Endothelial cell of umbilical vein (primary cell): ENCODE results near the gene MAK. TPM values are rescaled to one million over a fixed set of nuclear protein-coding genes. Genes with fewer than 3 reads are reported as not detected.

Experiments used
- BruUV-seq: library from RNA; stranded (reverse); fragments of 400-500 nt; replicated peaks from 2 replicates; lab custom pipeline; 2021; lab: Mats Ljungman, UMichigan
- CTCF ChIA-PET: fragments of 300-600, 350-600 bp; sonication (Branson Sonifier 250); formaldehyde crosslinking; loops from one replicate; lab custom pipeline; 2021; ENCODE audit warnings: antibody characterized with exemption, inconsistent platforms; lab: Charles Lee
- POLR2A ChIA-PET: fragments of 300-600, 350-600 bp; sonication (Branson Sonifier 250); formaldehyde crosslinking; loops from one replicate; lab custom pipeline; 2021; ENCODE audit warnings: antibody characterized with exemption, inconsistent platforms; lab: Charles Lee
- DNase-seq: peaks from one replicate; pipeline ENCODE4 v3.0.0-alpha.2; 2011; ENCODE audit warnings: low read depth, low spot score
- FAIRE-seq: peaks from 2 replicates; lab custom pipeline; 2011; peaks lifted over from hg19 to GRCh38; lab: Jason Lieb, UNC
- H2AFZ ChIP-seq: 2 replicates; pipeline ENCODE4 v1.6.0; 2012; ENCODE audit warnings: low read depth, low read length, control low read depth, inconsistent platforms
- H3K27ac ChIP-seq: 2 replicates; pipeline ENCODE4 v1.5.1; 2011; ENCODE audit warnings: low read depth, mild to moderate bottlenecking, control low read depth, low read length, moderate library complexity; ENCODE audit not compliant: insufficient read depth
- H3K27me3 ChIP-seq, 2 experiments: 2 replicates each; pipeline versions ENCODE4 v1.6.0 to v1.6.1; 2011; ENCODE audit warnings: low read length in 2 of 2, mixed read lengths in 1 of 2; ENCODE audit not compliant: control insufficient read depth in 2 of 2, insufficient read depth in 2 of 2
- H3K36me3 ChIP-seq, 2 experiments: 2 replicates in 1 of 2; 3 replicates in 1 of 2; pipeline ENCODE4 v1.5.1; 2011; ENCODE audit warnings: low read length in 2 of 2, mild to moderate bottlenecking in 1 of 2, moderate library complexity in 1 of 2; ENCODE audit not compliant: control insufficient read depth in 2 of 2, insufficient read depth in 2 of 2; ENCODE audit errors: extremely low read depth in 1 of 2
- H3K4me1 ChIP-seq: 3 replicates; pipeline ENCODE4 v1.5.1; 2011; ENCODE audit warnings: mild to moderate bottlenecking, low read length; ENCODE audit not compliant: control insufficient read depth, insufficient read depth; ENCODE audit errors: extremely low read depth
- H3K4me2 ChIP-seq: 2 replicates; pipeline ENCODE4 v1.6.1; 2011; ENCODE audit warnings: low read length, control low read depth, mixed read lengths; ENCODE audit not compliant: insufficient read depth
- H3K4me3 ChIP-seq, 3 experiments: fragments of 200-600 bp in 1 of 3; sonication (generic), shearing (Covaris generic) in 1 of 3; replicated peaks in 1 of 3; 2 replicates each; pipeline ENCODE4 v1.5.1; 2011 to 2016; ENCODE audit warnings: control low read depth in 3 of 3, low read length in 3 of 3, mild to moderate bottlenecking in 2 of 3, inconsistent platforms in 1 of 3, low read depth in 1 of 3, moderate library complexity in 1 of 3; ENCODE audit not compliant: insufficient read depth in 1 of 3
- H3K79me2 ChIP-seq: 2 replicates; pipeline ENCODE4 v1.6.0; 2012; ENCODE audit warnings: low read length, inconsistent platforms; ENCODE audit not compliant: control insufficient read depth, insufficient read depth
- H3K9ac ChIP-seq: replicated peaks from 2 replicates; pipeline ENCODE3; 2011; ENCODE audit warnings: low read length, control low read depth; ENCODE audit not compliant: insufficient read depth; ENCODE audit errors: extremely low read depth
- H3K9me1 ChIP-seq: replicated peaks from 3 replicates; pipeline ENCODE4 v1.6.0; 2011; ENCODE audit warnings: mild to moderate bottlenecking, low read length; ENCODE audit not compliant: control insufficient read depth, insufficient read depth; ENCODE audit errors: extremely low read depth
- H3K9me3 ChIP-seq: replicated peaks from 2 replicates; pipeline ENCODE4 v1.5.1; 2012; ENCODE audit warnings: low read length, inconsistent platforms; ENCODE audit not compliant: control insufficient read depth, insufficient read depth
- H4K20me1 ChIP-seq: replicated peaks from 2 replicates; pipeline ENCODE3; 2011; ENCODE audit warnings: mild to moderate bottlenecking, low read length; ENCODE audit not compliant: control insufficient read depth, insufficient read depth; ENCODE audit errors: extremely low read depth
- CTCF ChIP-seq, 2 donors: IDR thresholded peaks; 1 replicate in 1 of 2; 2 replicates in 1 of 2; pipeline ENCODE4 v1.5.1; 2011; ENCODE audit warnings: low read length in 2 of 2, mild to moderate bottlenecking in 2 of 2, moderate library complexity in 2 of 2, control low read depth in 1 of 2, inconsistent platforms in 1 of 2, low read depth in 1 of 2; ENCODE audit not compliant: insufficient read depth in 1 of 2; ENCODE audit errors: extremely low read depth in 1 of 2
- EZH2 ChIP-seq: IDR thresholded peaks from 2 replicates; pipeline ENCODE4 v1.6.1; 2012; ENCODE audit warnings: borderline replicate concordance, low read depth, mild to moderate bottlenecking, moderate library complexity, low read length, inconsistent platforms; ENCODE audit not compliant: severe bottlenecking
- FOS ChIP-seq: IDR thresholded peaks from 2 replicates; pipeline ENCODE4 v1.6.1; 2011; ENCODE audit warnings: mild to moderate bottlenecking, low read length, moderate library complexity, borderline replicate concordance; ENCODE audit not compliant: insufficient read depth
- GATA2 ChIP-seq: IDR thresholded peaks from 2 replicates; pipeline ENCODE4 v1.7.0; 2011; ENCODE audit warnings: low read depth, mild to moderate bottlenecking, moderate library complexity, mixed read lengths, low read length; ENCODE audit not compliant: insufficient read length, insufficient read depth
- JUN ChIP-seq: IDR thresholded peaks from 2 replicates; pipeline ENCODE4 v1.6.1; 2011; ENCODE audit warnings: borderline replicate concordance, low read depth; ENCODE audit not compliant: insufficient read length, insufficient read depth
- MYC ChIP-seq: IDR thresholded peaks from one replicate; pipeline ENCODE4 v1.6.1; 2011; ENCODE audit warnings: mild to moderate bottlenecking, low read depth, low read length
- POLR2A ChIP-seq: IDR thresholded peaks from 2 replicates; pipeline ENCODE4 v1.6.1; 2012; ENCODE audit warnings: low read depth, mild to moderate bottlenecking, control low read depth, low read length
- POLR2AphosphoS5 ChIP-seq: IDR thresholded peaks from 2 replicates; pipeline ENCODE4 v1.6.1; 2012; ENCODE audit warnings: low read depth, mild to moderate bottlenecking, control low read depth, low read length, moderate library complexity; ENCODE audit not compliant: insufficient read depth
- dilution Hi-C: fragments of 300-500 bp; cut with MboI; formaldehyde crosslinking; loops from one replicate; pipeline ENCODE4 v1.15.0; 2019; ENCODE audit warnings: low sequenced_read_pairs; ENCODE audit not compliant: extremely low pct_ligation_motif_present
- intact Hi-C: fragments of 100-400 bp; cut with micrococcal nuclease; formaldehyde crosslinking; loops from one replicate; pipeline ENCODE4 v1.10.0; 2022
- polyA plus RNA-seq, 4 experiments: library from polyadenylated mRNA; depleted of rRNA in 3 of 4; stranded (reverse) in 3 of 4; unstranded in 1 of 4; fragments of >200 nt; gene quantifications; 2 replicates each; pipeline versions ENCODE4 v1.2.1 to v1.2.3, GENCODE V29; 2011 to 2012; ENCODE audit warnings: missing spikeins in 1 of 4
- total RNA-seq: library from RNA; stranded (reverse); gene quantifications from 2 replicates; pipeline ENCODE4 v1.2.3, GENCODE V29; 2021

Gene MAK
- total and polyA plus RNA-seq, 2 donors (not counting 3 experiments of a cell fraction or from before 2014, with no cell fraction given) = not detected

- BruUV-seq = no TSS peak
- Histone ChIP-seq H3K9ac (peak overlapping the region; percentile 90), H3K4me3 (peak overlapping the region; percentile 59 to 79 (median 76)), H3K27me3 (no peaks in the 10 kb centered on the region), H4K20me1 (no peaks in the 10 kb centered on the region), H3K9me3 (no peaks in the 10 kb centered on the region), H3K4me2 (peak overlapping the region; percentile 95), H3K4me1 (peaks cover 10% of the 10 kb centered on the region), H3K79me2 (no peaks in the 10 kb centered on the region), H3K27ac (peak overlapping the region; percentile 83), H2AFZ (peak overlapping the region; percentile 96), H3K36me3 (no peaks in the 10 kb centered on the region), H3K9me1 (no peaks in the 10 kb centered on the region)
- dilution Hi-C loops (no loop called here), intact Hi-C loops (loop anchor here (1.0 to 10.0 kb wide), 6 partner anchors 11 to 371 kb away; partner anchors contain the start of genes C6orf52, PAK1IP1, SMIM13 and TMEM14B)
- FAIRE-seq (no peak), DNase-seq (no peak)
- POLR2A ChIA-PET = no interaction called here
- TF ChIP-seq JUN (no peak), POLR2A (no peak), CTCF (IDR thresholded peaks at IDR 0.05; ENCODE audit: extremely low read depth in 1 of 2, insufficient read depth in 1 of 2, low read depth in 1 of 2, low read length in 2 of 2) (no peak), FOS (no peak), GATA2 (no peak), MYC (no peak), EZH2 (no peak), POLR2AphosphoS5 (no peak)
- CTCF ChIA-PET = interaction anchor here (1.0 to 1.4 kb wide), 4 partner anchors 25 to 245 kb away, joined by 4 to 5 read pairs (median 4); partner anchors contain the start of gene TMEM14B
These were observed 114.8 kb downstream of the MAK start for GRCh38 chr6:10723567-10723881.
